Trophoblast cell (in vitro differentiated cells and primary cell): ENCODE results near the gene EYS.

Experiments
- DNase-seq, 2 donors: peaks; one replicate each; pipeline ENCODE4 v3.0.0-alpha.2; 2016
- H2AFZ ChIP-seq: 2 replicates; pipeline ENCODE4 v1.6.1; 2013; ENCODE audit warnings: low read length, moderate library complexity, mild to moderate bottlenecking; ENCODE audit not compliant: insufficient read depth, poor library complexity
- H2AK5ac ChIP-seq: 2 replicates; pipeline ENCODE4 v1.6.1; 2013; ENCODE audit warnings: mild to moderate bottlenecking, low read length
- H2BK120ac ChIP-seq: 2 replicates; pipeline ENCODE4 v1.6.1; 2013; ENCODE audit warnings: low read length, mild to moderate bottlenecking, moderate library complexity; ENCODE audit not compliant: insufficient read depth, poor library complexity
- H2BK12ac ChIP-seq: 2 replicates; pipeline ENCODE4 v1.6.1; 2013; ENCODE audit warnings: mild to moderate bottlenecking, low read length, moderate library complexity
- H2BK5ac ChIP-seq: 2 replicates; pipeline ENCODE4 v1.6.1; 2013; ENCODE audit warnings: low read length, low read depth, moderate library complexity, mild to moderate bottlenecking; ENCODE audit not compliant: poor library complexity
- H3K14ac ChIP-seq: 2 replicates; pipeline ENCODE4 v1.6.1; 2013; ENCODE audit warnings: mild to moderate bottlenecking, low read length
- H3K18ac ChIP-seq: 2 replicates; pipeline ENCODE4 v1.6.1; 2013; ENCODE audit warnings: mild to moderate bottlenecking, low read length
- H3K23ac ChIP-seq: 2 replicates; pipeline ENCODE4 v1.6.1; 2013; ENCODE audit warnings: low read length
- H3K27ac ChIP-seq: 2 replicates; pipeline ENCODE4 v1.5.1; 2013; ENCODE audit warnings: low read depth, mild to moderate bottlenecking, inconsistent platforms, low read length, moderate library complexity
- H3K27me3 ChIP-seq: 2 replicates; pipeline ENCODE4 v1.6.1; 2013; ENCODE audit warnings: inconsistent platforms, mild to moderate bottlenecking, low read length, moderate library complexity; ENCODE audit not compliant: insufficient read depth
- H3K36me3 ChIP-seq, 2 experiments: 1 replicate in 1 of 2; 2 replicates in 1 of 2; pipeline ENCODE4 v1.6.1; 2013; ENCODE audit warnings: low read length in 2 of 2, mild to moderate bottlenecking in 2 of 2, moderate library complexity in 1 of 2; ENCODE audit not compliant: insufficient read depth in 2 of 2, control insufficient read depth in 1 of 2
- H3K4ac ChIP-seq: 2 replicates; pipeline ENCODE4 v1.6.1; 2013; ENCODE audit warnings: low read depth, mild to moderate bottlenecking, low read length, moderate library complexity
- H3K4me1 ChIP-seq, 2 experiments: 1 replicate in 1 of 2; 2 replicates in 1 of 2; pipeline ENCODE4 v1.6.1; 2013; ENCODE audit warnings: low read length in 2 of 2, mild to moderate bottlenecking in 2 of 2, moderate library complexity in 1 of 2; ENCODE audit not compliant: insufficient read depth in 2 of 2, control insufficient read depth in 1 of 2
- H3K4me2 ChIP-seq: 2 replicates; pipeline ENCODE4 v1.6.1; 2013; ENCODE audit warnings: inconsistent platforms, mild to moderate bottlenecking, low read length, moderate library complexity
- H3K4me3 ChIP-seq: 2 replicates; pipeline ENCODE4 v1.5.1; 2013; ENCODE audit warnings: mild to moderate bottlenecking, low read depth, low read length, inconsistent platforms
- H3K79me1 ChIP-seq: one replicate; pipeline ENCODE4 v1.6.1; 2013; ENCODE audit warnings: low read length
- H3K79me2 ChIP-seq: 2 replicates; pipeline ENCODE4 v1.6.1; 2013; ENCODE audit warnings: low read length, mild to moderate bottlenecking; ENCODE audit not compliant: control insufficient read depth, insufficient read depth, poor library complexity
- H3K9ac ChIP-seq: 2 replicates; pipeline ENCODE4 v1.6.1; 2013; ENCODE audit warnings: mild to moderate bottlenecking, low read length
- H3K9me3 ChIP-seq: 2 replicates; pipeline ENCODE4 v1.6.1; 2013; ENCODE audit warnings: low read depth, mild to moderate bottlenecking, control low read depth, inconsistent platforms, low read length; ENCODE audit not compliant: insufficient read depth
- H4K12ac ChIP-seq: 2 replicates; pipeline ENCODE4 v1.6.1; 2013; ENCODE audit warnings: low read depth, mild to moderate bottlenecking, low read length, moderate library complexity
- H4K8ac ChIP-seq: 2 replicates; pipeline ENCODE4 v1.6.1; 2013; ENCODE audit warnings: low read depth, mild to moderate bottlenecking, low read length, moderate library complexity
- H4K91ac ChIP-seq: one replicate; pipeline ENCODE4 v1.6.1; 2013; ENCODE audit warnings: low read depth, mild to moderate bottlenecking, low read length, moderate library complexity
- whole genome bisulfite sequencing: extraction: QIAGEN DNeasy Blood & Tissue Kit; methylation state at CpG from one replicate; pipeline ENCODE4 v1.1.7; 2013; ENCODE audit warnings: missing lambda C conversion rate; ENCODE audit not compliant: insufficient read length, insufficient coverage; ENCODE audit errors: extremely low coverage; 5-methylcytosine and 5-hydroxymethylcytosine counted together

Gene EYS

GRCh38 chr6:65558071-65558470 lies 149.0 kb downstream of the EYS start:
- Histone ChIP-seq H3K4me2 (no peak overlapping the region), H3K4me3 (no peak overlapping the region), H3K79me1 (no peaks in the 10 kb centered on the region), H2AK5ac (no peak overlapping the region), H4K8ac (no peak overlapping the region), H3K23ac (no peak overlapping the region), H2AFZ (no peak overlapping the region), H3K9ac (no peak overlapping the region), H3K27ac (no peak overlapping the region), H3K27me3 (no peaks in the 10 kb centered on the region), H4K91ac (no peak overlapping the region), H4K12ac (no peak overlapping the region), H3K36me3 (no peaks in the 10 kb centered on the region), H2BK120ac (no peak overlapping the region), H3K18ac (no peak overlapping the region), H3K79me2 (no peaks in the 10 kb centered on the region), H3K4ac (no peak overlapping the region), H3K14ac (no peak overlapping the region), H2BK12ac (no peak overlapping the region), H3K9me3 (no peaks in the 10 kb centered on the region), H3K4me1 (no peaks in the 10 kb centered on the region), H2BK5ac (no peak overlapping the region)
- DNase-seq, result no peak
- no CpG with 5 or more reads among the region's 6 CpGs for WGBS

GRCh38 chr6:65557224-65557623 lies 149.8 kb downstream of the EYS start:
- Histone ChIP-seq H2AFZ (no peak overlapping the region), H2BK5ac (no peak overlapping the region), H3K27me3 (no peaks in the 10 kb centered on the region), H3K4me1 (no peaks in the 10 kb centered on the region), H3K18ac (no peak overlapping the region), H3K4me3 (no peak overlapping the region), H2BK120ac (no peak overlapping the region), H3K9me3 (no peaks in the 10 kb centered on the region), H4K91ac (no peak overlapping the region), H2BK12ac (no peak overlapping the region), H3K27ac (no peak overlapping the region), H3K4me2 (no peak overlapping the region), H3K36me3 (no peaks in the 10 kb centered on the region), H3K23ac (no peak overlapping the region), H4K8ac (no peak overlapping the region), H3K79me2 (no peaks in the 10 kb centered on the region), H4K12ac (no peak overlapping the region), H3K4ac (no peak overlapping the region), H3K79me1 (no peaks in the 10 kb centered on the region), H3K9ac (no peak overlapping the region), H2AK5ac (no peak overlapping the region), H3K14ac (no peak overlapping the region)
- no CpG with 5 or more reads among the region's 6 CpGs for WGBS
- peak; percentile 6 to 23 for DNase-seq

- no peak overlapping the region for H3K4me2 ChIP-seq
- no peak overlapping the region for H2AK5ac ChIP-seq
- peaks cover 1% of the 10 kb centered on the region for H3K79me2 ChIP-seq
- H2BK5ac ChIP-seq, result no peak overlapping the region
- H2AFZ ChIP-seq, result no peak overlapping the region
- H3K9me3 ChIP-seq, result no peaks in the 10 kb centered on the region
- H3K27me3 ChIP-seq, result no peaks in the 10 kb centered on the region
- H4K91ac ChIP-seq, result no peak overlapping the region
- no peak overlapping the region for H3K23ac ChIP-seq
- no peak overlapping the region for H4K8ac ChIP-seq
- no peak overlapping the region for H2BK120ac ChIP-seq
- no peak overlapping the region for H3K9ac ChIP-seq
- H3K79me1 ChIP-seq, result peaks cover 4% of the 10 kb centered on the region
- H3K36me3 ChIP-seq, result no peaks in the 10 kb centered on the region
- H3K14ac ChIP-seq, result no peak overlapping the region
- H3K4ac ChIP-seq, result no peak overlapping the region
- no peak for DNase-seq
- H3K18ac ChIP-seq, result no peak overlapping the region
- H3K27ac ChIP-seq, result no peak overlapping the region
- no peak overlapping the region for H4K12ac ChIP-seq
- no peak overlapping the region for H3K4me3 ChIP-seq
- peaks cover 4 to 9% of the 10 kb centered on the region in 2 experiments for H3K4me1 ChIP-seq
- no CpG with 5 or more reads among the region's 3 CpGs for WGBS
- no peak overlapping the region for H2BK12ac ChIP-seq
Observed at GRCh38 chr6:65546894-65547293, 160.1 kb downstream of the EYS start.

GRCh38 chr6:65545920-65546319 lies 161.1 kb downstream of the EYS start:
- peaks cover 4 to 9% of the 10 kb centered on the region in 2 experiments for H3K4me1 ChIP-seq
- H4K8ac ChIP-seq, result no peak overlapping the region
- no peak overlapping the region for H3K14ac ChIP-seq
- H2BK120ac ChIP-seq, result no peak overlapping the region
- H4K12ac ChIP-seq, result no peak overlapping the region
- H3K4me2 ChIP-seq, result no peak overlapping the region
- no peaks in the 10 kb centered on the region for H3K27me3 ChIP-seq
- no peak overlapping the region for H2BK12ac ChIP-seq
- H3K4me3 ChIP-seq, result no peak overlapping the region
- H2BK5ac ChIP-seq, result no peak overlapping the region
- no peak overlapping the region for H3K23ac ChIP-seq
- peaks cover 1% of the 10 kb centered on the region for H3K79me2 ChIP-seq
- H2AFZ ChIP-seq, result no peak overlapping the region
- H3K27ac ChIP-seq, result no peak overlapping the region
- no peak overlapping the region for H3K4ac ChIP-seq
- H3K18ac ChIP-seq, result no peak overlapping the region
- H3K9ac ChIP-seq, result no peak overlapping the region
- H3K36me3 ChIP-seq, result no peaks in the 10 kb centered on the region
- no peak overlapping the region for H2AK5ac ChIP-seq
- no CpG with 5 or more reads among the region's 2 CpGs for WGBS
- no peaks in the 10 kb centered on the region for H3K9me3 ChIP-seq
- H3K79me1 ChIP-seq, result peaks cover 4% of the 10 kb centered on the region
- no peak for DNase-seq
- H4K91ac ChIP-seq, result no peak overlapping the region
